Gastroesophageal sphincter (tissue), 4 donors: ENCODE data around the gene VSTM4. TPM values are rescaled to one million over a fixed set of nuclear protein-coding genes. Genes with fewer than 3 reads are reported as not detected.

Experiments
- ATAC-seq: fragments of 150-250 bp; one replicate; pipeline ENCODE4 v1.9.1; 2016; ENCODE audit warnings: mild to moderate bottlenecking, moderate library complexity
- H3K27ac ChIP-seq, 4 donors: fragments of 200-600 bp; sonication (generic) in 3 of 4; 1 replicate in 3 of 4; 2 replicates in 1 of 4; pipeline ENCODE4 v1.5.1; 2016 to 2019
- H3K27me3 ChIP-seq: fragments of 200-600 bp; sonication (generic); one replicate; pipeline ENCODE4 v1.5.1; 2019
- H3K36me3 ChIP-seq, 2 donors: fragments of 200-600 bp; sonication (generic); one replicate each; pipeline ENCODE4 v1.5.1; 2019; ENCODE audit warnings: control low read depth in 1 of 2
- H3K4me1 ChIP-seq, 3 donors: fragments of 200-600 bp; sonication (generic); 1 replicate in 2 of 3; 2 replicates in 1 of 3; pipeline ENCODE4 v1.5.1; 2016 to 2019; ENCODE audit warnings: control low read depth in 2 of 3
- H3K4me3 ChIP-seq, 2 donors: fragments of 200-600 bp; sonication (generic); one replicate each; pipeline ENCODE4 v1.5.1; 2019; ENCODE audit warnings: mild to moderate bottlenecking in 1 of 2, moderate library complexity in 1 of 2
- H3K9me3 ChIP-seq, 3 donors: fragments of 200-600 bp; sonication (generic); one replicate each; pipeline ENCODE4 v1.5.1; 2017 to 2019; ENCODE audit warnings: control low read depth in 2 of 3
- CTCF ChIP-seq, 4 experiments: fragments of 200-600 bp in 2 of 4; fragments of 450-650 bp in 2 of 4; sonication (generic) in 1 of 4; IDR thresholded peaks; one replicate each; pipeline ENCODE4 v1.5.1; 2017 to 2019; ENCODE audit warnings: antibody characterized with exemption in 4 of 4, mild to moderate bottlenecking in 2 of 4, moderate library complexity in 2 of 4
- EP300 ChIP-seq: sonication (generic); formaldehyde crosslinking; IDR thresholded peaks from one replicate; pipeline ENCODE4 v1.6.1; 2017; ENCODE audit warnings: antibody characterized with exemption, mild to moderate bottlenecking
- POLR2A ChIP-seq, 2 donors: fragments of 450-650 bp; IDR thresholded peaks; one replicate each; pipeline ENCODE4 v1.6.1; 2017; ENCODE audit warnings: antibody characterized with exemption in 2 of 2, mild to moderate bottlenecking in 2 of 2, moderate library complexity in 1 of 2
- POLR2AphosphoS5 ChIP-seq: sonication (generic); formaldehyde crosslinking; IDR thresholded peaks from one replicate; pipeline ENCODE4 v1.6.1; 2017; ENCODE audit warnings: antibody characterized with exemption
- WGBS, 2 donors: methylation state at CpG; one replicate each; pipeline ENCODE4 v1.1.5; 2018; ENCODE audit warnings: low coverage in 1 of 2; 5-methylcytosine and 5-hydroxymethylcytosine counted together
- total RNA-seq, 4 donors: library from RNA; depleted of rRNA; stranded (reverse); fragments of >200 nt; gene quantifications; one replicate each; pipeline ENCODE4 v1.1.0, GENCODE V29; 2016

VSTM4 gene
- total RNA-seq, 4 donors from 2014 or later: 11.4 to 25.1 (median 21.9) TPM

- WGBS, 2 donors: 100% methylated on average over 1 of the region's 2 CpGs
- TF ChIP-seq POLR2AphosphoS5: no peak
- TF ChIP-seq EP300: no peak
Measured at GRCh38 chr10:48999346-48999745, 116.0 kb downstream of the VSTM4 start.

GRCh38 chr10:48996329-48996728 lies 119.0 kb downstream of the VSTM4 start:
- 24 to 43% methylated on average over 1 to 3 of the region's 3 CpGs for WGBS, 2 donors
- no peaks in the 10 kb centered on the region for H3K36me3 ChIP-seq
- H3K4me1 ChIP-seq: no peaks in the 10 kb centered on the region
- ATAC-seq: no peak
- no peaks in the 10 kb centered on the region for H3K9me3 ChIP-seq
- no peak overlapping the region for H3K4me3 ChIP-seq
- no peak for TF ChIP-seq CTCF (IDR thresholded peaks at IDR 0.05)
- no peak for TF ChIP-seq POLR2AphosphoS5
- no peak for TF ChIP-seq POLR2A (IDR thresholded peaks at IDR 0.05)
- no peak for TF ChIP-seq EP300
- H3K27ac ChIP-seq: no peak overlapping the region
- H3K27me3 ChIP-seq: no peaks in the 10 kb centered on the region

More at GRCh38 chr10:48999346-48999745, 116.0 kb downstream of the VSTM4 start:
- no peaks in the 10 kb centered on the region for H3K36me3 ChIP-seq
- no peak overlapping the region for H3K4me3 ChIP-seq
- no peaks in the 10 kb centered on the region for H3K27me3 ChIP-seq
- peaks cover 0 to 9% (median 0%) of the 10 kb centered on the region in 3 donors for H3K4me1 ChIP-seq
- H3K27ac ChIP-seq: no peak overlapping the region
- H3K9me3 ChIP-seq: no peaks in the 10 kb centered on the region
- ATAC-seq: no peak

- ATAC-seq: no peak
- no peak overlapping the region for H3K4me3 ChIP-seq
- H3K4me1 ChIP-seq: no peaks in the 10 kb centered on the region
- H3K27ac ChIP-seq: no peak overlapping the region
- 91% methylated on average over 3 of the region's 5 CpGs; no CpG with 5 or more reads in 1 of the 2 donors for WGBS, 2 donors
- no peaks in the 10 kb centered on the region for H3K9me3 ChIP-seq
- TF ChIP-seq EP300 (no peak), POLR2A (IDR thresholded peaks at IDR 0.05) (no peak), POLR2AphosphoS5 (no peak), CTCF (IDR thresholded peaks at IDR 0.05) (no peak)
- no peaks in the 10 kb centered on the region for H3K27me3 ChIP-seq
- H3K36me3 ChIP-seq: no peaks in the 10 kb centered on the region
Measured at GRCh38 chr10:48993627-48994026, 121.7 kb downstream of the VSTM4 start.

- 89 to 93% methylated on average over 1 of the region's 1 CpG for WGBS, 2 donors
Measured at GRCh38 chr10:48990226-48990625, 125.1 kb downstream of the VSTM4 start.

GRCh38 chr10:48985621-48986158 lies 129.6 kb downstream of the VSTM4 start:
- Histone ChIP-seq H3K27me3 (no peaks in the 10 kb centered on the region), H3K9me3 (no peaks in the 10 kb centered on the region), H3K4me1 (no peaks in the 10 kb centered on the region), H3K36me3 (no peaks in the 10 kb centered on the region), H3K27ac (no peak overlapping the region), H3K4me3 (no peak overlapping the region)
- no peak for ATAC-seq
- WGBS, 2 donors: 100% methylated on average over 1 to 3 of the region's 7 CpGs
- TF ChIP-seq POLR2AphosphoS5: no peak
- TF ChIP-seq POLR2A (IDR thresholded peaks at IDR 0.05): no peak
- TF ChIP-seq EP300: no peak
- no peak for TF ChIP-seq CTCF (IDR thresholded peaks at IDR 0.05)

More at GRCh38 chr10:48990226-48990625, 125.1 kb downstream of the VSTM4 start:
- Histone ChIP-seq H3K4me3 (no peak overlapping the region), H3K36me3 (no peaks in the 10 kb centered on the region), H3K27me3 (no peaks in the 10 kb centered on the region), H3K9me3 (no peaks in the 10 kb centered on the region), H3K4me1 (no peaks in the 10 kb centered on the region), H3K27ac (no peak overlapping the region)
- TF ChIP-seq EP300 (no peak), POLR2A (IDR thresholded peaks at IDR 0.05) (no peak), POLR2AphosphoS5 (no peak), CTCF (IDR thresholded peaks at IDR 0.05) (no peak)
- no peak for ATAC-seq
